Stimulated activated naive CD8-positive, alpha-beta T cell treated with anti-CD3 and anti-CD28 coated beads, Interleukin-15, amount 100 ng/mL, for 72 hours (primary cell): ENCODE data around the gene TTC19.
"Not testable (repeated sequence)": the region's sequence is repeated elsewhere in the genome, so short reads cannot be mapped to it uniquely, and the experiment has no call there.

Experiments used
- ATAC-seq: fragments of 150-1000 bp; cut with Tn5 transposase; 2 replicates; pipeline ENCODE4 v1.10.0; 2021; ENCODE audit warnings: mild to moderate bottlenecking, moderate library complexity
- DNase-seq, 2 donors: peaks; one replicate each; pipeline ENCODE4 v3.0.0; 2021 to 2022
- H3K27ac Mint-ChIP-seq, 2 donors: one replicate each; pipeline ENCODE4 v1.8.0; 2022; ENCODE audit warnings: mild to moderate bottlenecking in 2 of 2, mixed read lengths in 2 of 2, moderate library complexity in 2 of 2
- H3K27me3 Mint-ChIP-seq: one replicate; pipeline ENCODE4 v1.8.0; 2022; ENCODE audit warnings: mixed read lengths
- H3K4me1 Mint-ChIP-seq: one replicate; pipeline ENCODE4 v1.8.0; 2022; ENCODE audit warnings: mild to moderate bottlenecking, mixed read lengths
- H3K4me3 Mint-ChIP-seq, 2 donors: one replicate each; pipeline ENCODE4 v1.8.0; 2022; ENCODE audit warnings: mild to moderate bottlenecking in 2 of 2, mixed read lengths in 2 of 2, moderate library complexity in 1 of 2
- H3K9me3 Mint-ChIP-seq, 2 donors: one replicate each; pipeline ENCODE4 v1.8.0; 2022; ENCODE audit warnings: mixed read lengths in 2 of 2

Gene TTC19

GRCh38 chr17:15967706-15968399 is 31.8 kb upstream of the TTC19 start:
- Mint-ChIP-seq H3K4me3 (no peak overlapping the region), H3K27ac (peak overlapping the region in 1 of 2 donors; percentile 2), H3K27me3 (peaks cover 15% of the 10 kb centered on the region), H3K9me3 (no peaks in the 10 kb centered on the region), H3K4me1 (peaks cover 33% of the 10 kb centered on the region)
- ATAC-seq (no peak), DNase-seq (no peak)

GRCh38 chr17:15969463-15969862 is 30.2 kb upstream of the TTC19 start:
- Mint-ChIP-seq H3K27me3 (peaks cover 15% of the 10 kb centered on the region), H3K9me3 (no peaks in the 10 kb centered on the region), H3K4me1 (peaks cover 43% of the 10 kb centered on the region), H3K27ac (peak overlapping the region in 1 of 2 donors; percentile 0), H3K4me3 (no peak overlapping the region)
- ATAC-seq = no peak
- DNase-seq = no peak

- H3K27me3 Mint-ChIP-seq = peaks cover 9% of the 10 kb centered on the region
- H3K4me1 Mint-ChIP-seq = peaks cover 38% of the 10 kb centered on the region
- no peak for DNase-seq
- no peak for ATAC-seq
- H3K27ac Mint-ChIP-seq = no peak overlapping the region
- H3K9me3 Mint-ChIP-seq = no peaks in the 10 kb centered on the region
- H3K4me3 Mint-ChIP-seq = no peak overlapping the region
Measured at GRCh38 chr17:15970500-15970899, 29.1 kb upstream of the TTC19 start.

DNA sequence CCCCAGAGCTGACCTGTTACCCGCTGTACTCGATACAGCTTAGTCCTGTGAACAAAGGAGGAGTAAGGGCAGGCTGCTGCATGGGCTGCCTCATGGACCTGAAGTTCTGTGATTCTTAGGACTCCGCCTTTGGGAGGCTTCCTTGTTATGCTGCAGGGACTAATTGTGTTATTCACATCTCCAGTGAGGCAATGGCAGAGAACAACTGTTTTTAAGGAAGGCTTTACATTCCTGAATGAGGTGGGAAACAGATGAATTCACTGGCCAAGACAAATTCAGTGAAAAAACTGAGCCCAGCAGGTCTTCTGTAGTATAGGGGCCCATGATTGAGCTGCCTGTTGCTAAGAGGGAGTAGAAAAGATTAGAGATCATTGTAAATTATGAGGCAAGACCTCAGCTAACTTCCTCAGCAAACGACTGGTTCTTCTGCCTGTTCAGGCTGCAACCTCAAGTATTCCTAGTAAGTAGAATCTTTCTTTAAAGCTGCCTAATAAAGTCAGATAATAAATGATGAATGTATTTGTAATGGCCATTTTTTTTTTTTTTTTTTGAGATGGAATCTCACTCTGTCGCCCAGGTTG is 28.4 kb upstream of the TTC19 start:
- no peak for DNase-seq
- no peak overlapping the region for H3K4me3 Mint-ChIP-seq
- H3K27ac Mint-ChIP-seq = peak overlapping the region in 1 of 2 donors; percentile 7
- H3K4me1 Mint-ChIP-seq = peaks cover 31% of the 10 kb centered on the region
- H3K27me3 Mint-ChIP-seq = peaks cover 7% of the 10 kb centered on the region
- no peak for ATAC-seq
- no peaks in the 10 kb centered on the region for H3K9me3 Mint-ChIP-seq

DNA sequence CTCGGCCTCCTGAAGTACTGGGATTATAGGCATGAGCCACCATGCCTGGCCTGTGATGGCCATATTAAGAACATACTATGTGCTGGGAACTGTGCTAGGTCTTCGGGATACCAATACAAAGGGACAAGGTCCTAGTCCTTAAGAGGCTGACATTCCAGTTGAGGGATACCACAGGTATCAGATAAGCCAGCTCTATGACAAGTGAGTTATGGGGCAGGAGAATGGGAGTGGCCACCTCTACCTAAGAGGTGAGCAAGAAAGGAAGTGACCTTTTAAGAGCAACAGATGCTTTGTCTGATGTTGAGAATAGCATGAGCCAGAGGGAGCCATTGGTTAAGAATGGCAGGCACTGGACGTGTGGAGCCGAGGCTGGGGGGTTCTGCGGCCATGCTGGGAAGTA is 27.7 kb upstream of the TTC19 start:
- H3K4me1 Mint-ChIP-seq = peaks cover 24% of the 10 kb centered on the region
- DNase-seq (no peak), ATAC-seq (no peak)
- H3K27ac Mint-ChIP-seq = no peak overlapping the region
- peaks cover 7% of the 10 kb centered on the region for H3K27me3 Mint-ChIP-seq
- H3K4me3 Mint-ChIP-seq = no peak overlapping the region
- H3K9me3 Mint-ChIP-seq = no peaks in the 10 kb centered on the region

- Mint-ChIP-seq H3K27me3 (peaks cover 7% of the 10 kb centered on the region), H3K9me3 (no peaks in the 10 kb centered on the region), H3K27ac (no peak overlapping the region), H3K4me1 (peaks cover 18% of the 10 kb centered on the region), H3K4me3 (no peak overlapping the region)
- ATAC-seq = no peak
- DNase-seq = no peak
Measured at GRCh38 chr17:15972497-15972951, 27.1 kb upstream of the TTC19 start.

- Mint-ChIP-seq H3K27me3 (peaks cover 7% of the 10 kb centered on the region), H3K4me1 (peaks cover 13% of the 10 kb centered on the region), H3K27ac (no peak overlapping the region), H3K4me3 (no peak overlapping the region), H3K9me3 (no peaks in the 10 kb centered on the region)
- DNase-seq (no peak), ATAC-seq (no peak)
Measured at GRCh38 chr17:15973016-15973415, 26.6 kb upstream of the TTC19 start.

DNA sequence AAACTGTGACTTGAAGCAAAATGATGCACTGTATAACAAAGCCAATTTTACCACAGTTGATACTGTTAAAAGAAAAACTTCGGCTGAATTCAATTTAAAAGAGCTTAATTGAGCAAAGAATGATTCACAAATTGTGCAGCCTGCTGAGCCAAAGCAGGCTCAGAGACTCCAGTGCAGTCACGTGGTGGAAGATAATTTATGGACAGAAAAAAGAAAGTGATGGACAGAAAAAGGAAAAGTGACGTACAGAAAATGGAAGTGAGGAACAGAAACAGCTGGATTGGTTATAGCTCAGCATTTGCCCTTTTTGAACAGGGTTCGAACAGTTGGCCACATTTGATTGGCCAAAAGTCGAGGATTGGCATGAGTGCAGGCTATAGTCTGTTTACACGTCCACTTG is 25.8 kb upstream of the TTC19 start:
- no peak overlapping the region for H3K27ac Mint-ChIP-seq
- H3K27me3 Mint-ChIP-seq = peaks cover 7% of the 10 kb centered on the region
- ATAC-seq (no peak), DNase-seq (no peak)
- H3K9me3 Mint-ChIP-seq = no peaks in the 10 kb centered on the region
- peaks cover 11% of the 10 kb centered on the region for H3K4me1 Mint-ChIP-seq
- H3K4me3 Mint-ChIP-seq = no peak overlapping the region

DNA sequence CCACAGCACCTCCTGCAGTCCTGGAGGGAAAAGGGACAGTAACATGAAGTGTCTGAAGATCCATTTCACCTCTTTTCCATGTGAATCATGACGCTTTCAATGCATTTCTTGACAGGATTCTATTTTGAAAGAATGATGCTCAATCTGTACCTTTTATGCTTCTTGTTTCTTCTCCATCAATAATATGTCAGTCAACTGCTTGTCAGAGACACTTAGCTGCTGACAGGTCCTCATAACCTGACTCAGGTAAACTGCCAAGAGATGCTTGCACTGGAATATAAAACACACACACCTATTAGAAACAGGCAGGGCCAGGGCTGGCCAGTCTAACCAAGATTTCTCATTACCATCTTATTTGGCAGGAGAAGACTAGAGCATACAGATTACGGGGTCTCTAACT is 21.7 kb upstream of the TTC19 start:
- no peaks in the 10 kb centered on the region for H3K9me3 Mint-ChIP-seq
- no peak for ATAC-seq
- H3K4me3 Mint-ChIP-seq = no peak overlapping the region
- no peaks in the 10 kb centered on the region for H3K27me3 Mint-ChIP-seq
- H3K4me1 Mint-ChIP-seq = peaks cover 32% of the 10 kb centered on the region
- no peak overlapping the region for H3K27ac Mint-ChIP-seq
- DNase-seq = no peak

DNA sequence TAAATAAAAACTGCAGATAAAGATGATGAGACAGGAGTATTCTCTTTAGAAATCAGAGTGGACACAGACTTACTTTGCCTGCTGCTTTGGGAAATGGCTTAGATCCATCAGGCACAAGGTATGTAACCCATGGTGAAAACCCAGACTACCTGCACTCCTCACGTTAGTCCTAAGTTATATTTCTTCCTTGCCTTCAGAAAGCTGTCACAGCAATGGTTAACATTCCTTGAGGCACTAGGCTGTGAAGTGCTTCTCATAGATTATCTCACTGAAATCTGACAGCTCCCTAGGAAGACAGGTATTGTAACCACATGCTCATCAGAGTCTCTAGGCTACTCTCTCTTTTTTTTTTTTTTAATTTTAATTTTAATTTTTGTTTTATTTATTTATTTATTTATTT is 21.0 kb upstream of the TTC19 start:
- Mint-ChIP-seq H3K27me3 (no peaks in the 10 kb centered on the region), H3K4me3 (no peak overlapping the region), H3K27ac (no peak overlapping the region), H3K9me3 (no peaks in the 10 kb centered on the region), H3K4me1 (peaks cover 25% of the 10 kb centered on the region)
- DNase-seq (no peak), ATAC-seq (no peak)

GRCh38 chr17:15979013-15979412 is 20.6 kb upstream of the TTC19 start:
- DNase-seq, H3K4me3 Mint-ChIP-seq, H3K27me3 Mint-ChIP-seq, ATAC-seq, H3K9me3 Mint-ChIP-seq, H3K27ac Mint-ChIP-seq: not testable (repeated sequence)
- H3K4me1 Mint-ChIP-seq = peaks cover 23% of the 10 kb centered on the region

DNA sequence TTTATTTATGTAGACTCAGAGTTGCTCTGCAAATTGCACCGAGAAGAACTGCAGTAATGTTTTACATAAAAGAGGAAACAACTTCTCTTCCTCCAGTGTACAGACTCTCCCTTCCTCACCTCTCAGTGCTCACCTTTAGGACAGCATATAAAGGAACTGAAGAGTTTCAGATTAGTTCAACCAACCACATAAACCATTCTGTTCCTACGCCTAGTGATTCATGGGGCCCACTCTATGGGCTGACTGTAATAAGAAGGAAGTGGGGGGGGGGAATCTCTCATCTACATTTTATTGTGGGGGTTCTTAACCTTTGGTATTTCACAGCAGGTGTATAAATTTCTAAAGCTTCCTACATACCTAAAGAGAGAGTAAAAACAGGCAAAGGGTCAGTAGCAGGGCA is 18.4 kb upstream of the TTC19 start:
- H3K4me3 Mint-ChIP-seq = peak overlapping the region; percentile 0 to 28
- no peaks in the 10 kb centered on the region for H3K27me3 Mint-ChIP-seq
- DNase-seq = peak; percentile 36 to 50
- H3K27ac Mint-ChIP-seq = no peak overlapping the region
- H3K9me3 Mint-ChIP-seq = no peaks in the 10 kb centered on the region
- H3K4me1 Mint-ChIP-seq = peaks cover 23% of the 10 kb centered on the region
- peak; percentile 100 for ATAC-seq

- H3K4me1 Mint-ChIP-seq = peaks cover 23% of the 10 kb centered on the region
- no peaks in the 10 kb centered on the region for H3K9me3 Mint-ChIP-seq
- H3K27me3 Mint-ChIP-seq = no peaks in the 10 kb centered on the region
- H3K4me3 Mint-ChIP-seq = peak overlapping the region in 1 of 2 donors; percentile 28
- H3K27ac Mint-ChIP-seq = no peak overlapping the region
- DNase-seq (no peak), ATAC-seq (no peak)
Measured at GRCh38 chr17:15981646-15982580, 17.7 kb upstream of the TTC19 start.

GRCh38 chr17:15996322-15996721 is 3.3 kb upstream of the TTC19 start:
- ATAC-seq = no peak
- peaks cover 13% of the 10 kb centered on the region for H3K4me1 Mint-ChIP-seq
- DNase-seq = no peak
- H3K27ac Mint-ChIP-seq = no peak overlapping the region
- no peak overlapping the region for H3K4me3 Mint-ChIP-seq
- no peaks in the 10 kb centered on the region for H3K27me3 Mint-ChIP-seq
- H3K9me3 Mint-ChIP-seq = no peaks in the 10 kb centered on the region

- Mint-ChIP-seq H3K9me3 (no peaks in the 10 kb centered on the region), H3K4me1 (peaks cover 26% of the 10 kb centered on the region)
Measured at GRCh38 chr17:15998031-15998562, 1.5 kb upstream of the TTC19 start.

More at GRCh38 chr17:15998031-15998562, 1.5 kb upstream of the TTC19 start:
- DNase-seq (no peak), ATAC-seq (no peak)
- H3K27ac Mint-ChIP-seq = no peak overlapping the region
- no peak overlapping the region for H3K4me3 Mint-ChIP-seq
- H3K27me3 Mint-ChIP-seq = no peaks in the 10 kb centered on the region
